ENCODE results near the gene SIGLEC11. TPM values are rescaled to one million over a fixed set of nuclear protein-coding genes. Genes with fewer than 3 reads are reported as not detected.

SIGLEC11 gene
- total and polyA plus RNA-seq, 2 of the 13 experiments (the other 11 are each of a cell fraction or from before 2014, with no cell fraction given) = not detected

DNA sequence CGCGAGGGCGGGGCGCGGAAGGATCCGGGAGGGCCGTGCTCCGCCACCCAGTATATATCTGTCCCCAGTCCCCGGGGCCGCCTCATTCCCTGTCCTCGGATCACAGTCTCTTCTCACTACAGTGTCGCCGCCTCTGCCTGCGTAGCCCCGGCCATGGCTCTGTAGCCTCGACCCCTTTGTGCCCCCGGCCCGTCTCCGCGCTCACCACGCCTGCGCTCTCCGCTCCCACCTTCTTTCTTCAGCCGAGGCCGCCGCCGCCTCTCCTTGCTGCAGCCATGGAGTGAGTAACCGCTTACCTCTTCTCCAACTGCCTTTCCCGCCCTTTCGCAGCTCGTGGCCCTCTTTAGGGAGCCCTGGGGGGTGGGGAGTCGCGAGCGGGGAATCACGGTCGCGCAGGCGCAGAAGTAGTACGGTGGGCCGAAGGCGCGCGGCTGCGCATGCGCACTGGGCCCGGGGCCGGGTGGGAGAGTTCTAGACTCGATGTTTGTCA, 31.8 kb downstream of the SIGLEC11 start, which contains the start of the genes ATF5 and NUP62 (continued):
- TF ChIP-seq ATF7 (IDR thresholded peaks at IDR 0.05) (no peak), ATF7 (CRISPR knock-in tag; IDR thresholded peaks at IDR 0.05) (no peak), NR2C2 (CRISPR knock-in tag; IDR thresholded peaks at IDR 0.05; ENCODE audit: borderline replicate concordance) (peak; percentile 76), KLF12 (CRISPR knock-in tag; IDR thresholded peaks at IDR 0.05; ENCODE audit: borderline replicate concordance) (peak; percentile 91; the same call in 1 of the 2 replicates), TMF1 (CRISPR knock-in tag; IDR thresholded peaks at IDR 0.05; ENCODE audit: low read depth) (peak; percentile 98), NRL (CRISPR knock-in tag; IDR thresholded peaks at IDR 0.05; ENCODE audit: borderline replicate concordance) (peak; percentile 77; the same call in 1 of the 2 replicates), MED13 (CRISPR knock-in tag; IDR thresholded peaks at IDR 0.05) (peak; percentile 80), ZFP90 (CRISPR knock-in tag; IDR thresholded peaks at IDR 0.05; ENCODE audit: borderline replicate concordance) (0 out of 2 replicates have a peak, but pooled peaks have one; percentile 95), ZNF260 (CRISPR knock-in tag; IDR thresholded peaks at IDR 0.05; ENCODE audit: borderline replicate concordance, low read depth) (no peak), ZNF556 (CRISPR knock-in tag; IDR thresholded peaks at IDR 0.05; ENCODE audit: borderline replicate concordance) (no peak; the same call in 1 of the 2 replicates), TBP (CRISPR knock-in tag; IDR thresholded peaks at IDR 0.05) (no peak), ZNF652 (CRISPR knock-in tag; IDR thresholded peaks at IDR 0.05; ENCODE audit: borderline replicate concordance, low read depth) (0 out of 2 replicates have a peak, but pooled peaks have one; percentile 12), SP1 (IDR thresholded peaks at IDR 0.05) (no peak), SP1 (CRISPR knock-in tag; IDR thresholded peaks at IDR 0.05) (peak; percentile 44)
- TF ChIP-seq, protein P1, sequence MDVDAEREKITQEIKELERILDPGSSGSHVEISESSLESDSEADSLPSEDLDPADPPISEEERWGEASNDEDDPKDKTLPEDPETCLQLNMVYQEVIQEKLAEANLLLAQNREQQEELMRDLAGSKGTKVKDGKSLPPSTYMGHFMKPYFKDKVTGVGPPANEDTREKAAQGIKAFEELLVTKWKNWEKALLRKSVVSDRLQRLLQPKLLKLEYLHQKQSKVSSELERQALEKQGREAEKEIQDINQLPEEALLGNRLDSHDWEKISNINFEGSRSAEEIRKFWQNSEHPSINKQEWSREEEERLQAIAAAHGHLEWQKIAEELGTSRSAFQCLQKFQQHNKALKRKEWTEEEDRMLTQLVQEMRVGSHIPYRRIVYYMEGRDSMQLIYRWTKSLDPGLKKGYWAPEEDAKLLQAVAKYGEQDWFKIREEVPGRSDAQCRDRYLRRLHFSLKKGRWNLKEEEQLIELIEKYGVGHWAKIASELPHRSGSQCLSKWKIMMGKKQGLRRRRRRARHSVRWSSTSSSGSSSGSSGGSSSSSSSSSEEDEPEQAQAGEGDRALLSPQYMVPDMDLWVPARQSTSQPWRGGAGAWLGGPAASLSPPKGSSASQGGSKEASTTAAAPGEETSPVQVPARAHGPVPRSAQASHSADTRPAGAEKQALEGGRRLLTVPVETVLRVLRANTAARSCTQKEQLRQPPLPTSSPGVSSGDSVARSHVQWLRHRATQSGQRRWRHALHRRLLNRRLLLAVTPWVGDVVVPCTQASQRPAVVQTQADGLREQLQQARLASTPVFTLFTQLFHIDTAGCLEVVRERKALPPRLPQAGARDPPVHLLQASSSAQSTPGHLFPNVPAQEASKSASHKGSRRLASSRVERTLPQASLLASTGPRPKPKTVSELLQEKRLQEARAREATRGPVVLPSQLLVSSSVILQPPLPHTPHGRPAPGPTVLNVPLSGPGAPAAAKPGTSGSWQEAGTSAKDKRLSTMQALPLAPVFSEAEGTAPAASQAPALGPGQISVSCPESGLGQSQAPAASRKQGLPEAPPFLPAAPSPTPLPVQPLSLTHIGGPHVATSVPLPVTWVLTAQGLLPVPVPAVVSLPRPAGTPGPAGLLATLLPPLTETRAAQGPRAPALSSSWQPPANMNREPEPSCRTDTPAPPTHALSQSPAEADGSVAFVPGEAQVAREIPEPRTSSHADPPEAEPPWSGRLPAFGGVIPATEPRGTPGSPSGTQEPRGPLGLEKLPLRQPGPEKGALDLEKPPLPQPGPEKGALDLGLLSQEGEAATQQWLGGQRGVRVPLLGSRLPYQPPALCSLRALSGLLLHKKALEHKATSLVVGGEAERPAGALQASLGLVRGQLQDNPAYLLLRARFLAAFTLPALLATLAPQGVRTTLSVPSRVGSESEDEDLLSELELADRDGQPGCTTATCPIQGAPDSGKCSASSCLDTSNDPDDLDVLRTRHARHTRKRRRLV (CRISPR knock-in tag; IDR thresholded peaks at IDR 0.05) = 0 out of 2 replicates have a peak, but pooled peaks have one; percentile 59
- TF ChIP-seq, protein P2, sequence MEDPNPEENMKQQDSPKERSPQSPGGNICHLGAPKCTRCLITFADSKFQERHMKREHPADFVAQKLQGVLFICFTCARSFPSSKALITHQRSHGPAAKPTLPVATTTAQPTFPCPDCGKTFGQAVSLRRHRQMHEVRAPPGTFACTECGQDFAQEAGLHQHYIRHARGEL (CRISPR knock-in tag; IDR thresholded peaks at IDR 0.05) = 0 out of 2 replicates have a peak, but pooled peaks have one; percentile 21
- TF ChIP-seq, protein P3, sequence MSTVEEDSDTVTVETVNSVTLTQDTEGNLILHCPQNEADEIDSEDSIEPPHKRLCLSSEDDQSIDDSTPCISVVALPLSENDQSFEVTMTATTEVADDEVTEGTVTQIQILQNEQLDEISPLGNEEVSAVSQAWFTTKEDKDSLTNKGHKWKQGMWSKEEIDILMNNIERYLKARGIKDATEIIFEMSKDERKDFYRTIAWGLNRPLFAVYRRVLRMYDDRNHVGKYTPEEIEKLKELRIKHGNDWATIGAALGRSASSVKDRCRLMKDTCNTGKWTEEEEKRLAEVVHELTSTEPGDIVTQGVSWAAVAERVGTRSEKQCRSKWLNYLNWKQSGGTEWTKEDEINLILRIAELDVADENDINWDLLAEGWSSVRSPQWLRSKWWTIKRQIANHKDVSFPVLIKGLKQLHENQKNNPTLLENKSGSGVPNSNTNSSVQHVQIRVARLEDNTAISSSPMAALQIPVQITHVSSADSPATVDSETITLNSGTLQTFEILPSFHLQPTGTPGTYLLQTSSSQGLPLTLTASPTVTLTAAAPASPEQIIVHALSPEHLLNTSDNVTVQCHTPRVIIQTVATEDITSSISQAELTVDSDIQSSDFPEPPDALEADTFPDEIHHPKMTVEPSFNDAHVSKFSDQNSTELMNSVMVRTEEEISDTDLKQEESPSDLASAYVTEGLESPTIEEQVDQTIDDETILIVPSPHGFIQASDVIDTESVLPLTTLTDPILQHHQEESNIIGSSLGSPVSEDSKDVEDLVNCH (CRISPR knock-in tag; IDR thresholded peaks at IDR 0.05) = no peak
- TF ChIP-seq, protein P4, sequence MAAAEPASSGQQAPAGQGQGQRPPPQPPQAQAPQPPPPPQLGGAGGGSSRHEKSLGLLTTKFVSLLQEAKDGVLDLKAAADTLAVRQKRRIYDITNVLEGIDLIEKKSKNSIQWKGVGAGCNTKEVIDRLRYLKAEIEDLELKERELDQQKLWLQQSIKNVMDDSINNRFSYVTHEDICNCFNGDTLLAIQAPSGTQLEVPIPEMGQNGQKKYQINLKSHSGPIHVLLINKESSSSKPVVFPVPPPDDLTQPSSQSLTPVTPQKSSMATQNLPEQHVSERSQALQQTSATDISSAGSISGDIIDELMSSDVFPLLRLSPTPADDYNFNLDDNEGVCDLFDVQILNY (CRISPR knock-in tag; conservative IDR thresholded peaks at IDR 0.05) = no peak; the same call in 1 of the 2 replicates
- TF ChIP-seq, protein P5, sequence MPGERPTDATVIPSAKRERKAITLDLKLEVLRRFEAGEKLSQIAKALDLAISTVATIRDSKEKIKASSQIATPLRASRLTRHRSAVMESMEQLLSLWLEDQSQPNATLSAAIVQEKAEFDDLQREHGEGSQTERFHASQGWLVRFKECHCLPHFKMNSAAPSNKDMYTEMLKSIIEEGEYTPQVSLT (CRISPR knock-in tag; IDR thresholded peaks at IDR 0.05; ENCODE audit: borderline replicate concordance, low read depth) = peak; percentile 78; the same call in 1 of the 2 replicates
- TF ChIP-seq, protein P6, sequence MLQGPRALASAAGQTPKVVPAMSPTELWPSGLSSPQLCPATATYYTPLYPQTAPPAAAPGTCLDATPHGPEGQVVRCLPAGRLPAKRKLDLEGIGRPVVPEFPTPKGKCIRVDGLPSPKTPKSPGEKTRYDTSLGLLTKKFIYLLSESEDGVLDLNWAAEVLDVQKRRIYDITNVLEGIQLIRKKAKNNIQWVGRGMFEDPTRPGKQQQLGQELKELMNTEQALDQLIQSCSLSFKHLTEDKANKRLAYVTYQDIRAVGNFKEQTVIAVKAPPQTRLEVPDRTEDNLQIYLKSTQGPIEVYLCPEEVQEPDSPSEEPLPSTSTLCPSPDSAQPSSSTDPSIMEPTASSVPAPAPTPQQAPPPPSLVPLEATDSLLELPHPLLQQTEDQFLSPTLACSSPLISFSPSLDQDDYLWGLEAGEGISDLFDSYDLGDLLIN (CRISPR knock-in tag; IDR thresholded peaks at IDR 0.05; ENCODE audit: borderline replicate concordance) = no peak
